HG03439 (cell line): ENCODE data around the gene RBM20.
"Not testable (repeated sequence)": the region's sequence is repeated elsewhere in the genome, so short reads cannot be mapped to it uniquely, and the experiment has no call there.

Source experiments
- ATAC-seq: cut with Tn5 transposase; IDR thresholded peaks from one replicate; pipeline ENCODE4 v1.9.1; 2021; ENCODE audit warnings: mild to moderate bottlenecking, moderate library complexity; ENCODE audit not compliant: unreplicated experiment

The RBM20 gene

GRCh38 chr10:110758898-110759297 is 114.8 kb downstream of the RBM20 start:
- ATAC-seq = no peak

- no peak for ATAC-seq
Measured at GRCh38 chr10:110759523-110759922, 115.4 kb downstream of the RBM20 start.

- no peak for ATAC-seq
Measured at GRCh38 chr10:110762109-110762848, 118.1 kb downstream of the RBM20 start.

- ATAC-seq = no peak
Measured at GRCh38 chr10:110762849-110763211, 118.7 kb downstream of the RBM20 start.

- ATAC-seq = no peak
Measured at GRCh38 chr10:110764378-110764777, 120.2 kb downstream of the RBM20 start.

GRCh38 chr10:110764793-110765512 is 120.8 kb downstream of the RBM20 start:
- no peak for ATAC-seq

- ATAC-seq = no peak
Measured at GRCh38 chr10:110765513-110766319, 121.6 kb downstream of the RBM20 start.

GRCh38 chr10:110767601-110768000 is 123.5 kb downstream of the RBM20 start:
- ATAC-seq = not testable (repeated sequence)

- no peak for ATAC-seq
Measured at GRCh38 chr10:110770243-110770642, 126.1 kb downstream of the RBM20 start.

- no peak for ATAC-seq
Measured at GRCh38 chr10:110771486-110771885, 127.3 kb downstream of the RBM20 start.

- no peak for ATAC-seq
Measured at GRCh38 chr10:110771991-110772390, 127.9 kb downstream of the RBM20 start.

- ATAC-seq = no peak
Measured at GRCh38 chr10:110772454-110773025, 128.4 kb downstream of the RBM20 start.

GRCh38 chr10:110773693-110774068 is 129.5 kb downstream of the RBM20 start:
- peak; percentile 1 for ATAC-seq

- ATAC-seq = peak; percentile 98
Measured at GRCh38 chr10:110774069-110775019, 130.2 kb downstream of the RBM20 start.

- ATAC-seq = no peak
Measured at GRCh38 chr10:110775020-110775375, 130.9 kb downstream of the RBM20 start.

GRCh38 chr10:110775406-110775805 is 131.3 kb downstream of the RBM20 start:
- ATAC-seq = no peak

- no peak for ATAC-seq
Measured at GRCh38 chr10:110777017-110777416, 132.9 kb downstream of the RBM20 start.

- no peak for ATAC-seq
Measured at GRCh38 chr10:110777661-110778060, 133.5 kb downstream of the RBM20 start.

- ATAC-seq = no peak
Measured at GRCh38 chr10:110778211-110778610, 134.1 kb downstream of the RBM20 start.

GRCh38 chr10:110779489-110779888 is 135.4 kb downstream of the RBM20 start:
- no peak for ATAC-seq
